HCT116 (cell line): ENCODE data around the gene TRPT1. TPM values are rescaled to one million over a fixed set of nuclear protein-coding genes. Genes with fewer than 3 reads are reported as not detected.

ENCODE experiments used
- ATAC-seq: fragments of 200-7000 bp; cut with Tn5 transposase; 2 replicates; pipeline ENCODE4 v1.9.1; 2020; ENCODE audit warnings: mild to moderate bottlenecking, moderate library complexity
- BruUV-seq: library from RNA; stranded (reverse); fragments of 400-500 nt; replicated peaks from 2 replicates; lab custom pipeline; 2021; lab: Mats Ljungman, UMichigan
- CTCF ChIA-PET: fragments of 300-600 bp; sonication (Branson Sonifier 250); formaldehyde crosslinking; loops from one replicate; lab custom pipeline; 2021; ENCODE audit warnings: antibody characterized with exemption; lab: Charles Lee
- POLR2A ChIA-PET: fragments of 300-600, 350-600 bp; sonication (Branson Sonifier 250); formaldehyde crosslinking; loops from one replicate; lab custom pipeline; 2021; ENCODE audit warnings: antibody characterized with exemption; lab: Charles Lee
- RAD21 ChIA-PET, 2 experiments: fragments of 300-600 bp; sonication (Branson Sonifier 250); formaldehyde crosslinking; loops; one replicate each; lab custom pipeline; 2023; ENCODE audit warnings: low total read pairs in 2 of 2; ENCODE audit not compliant: uncharacterized antibody in 2 of 2, unreplicated experiment in 2 of 2, low non-redundant PET in 1 of 2; lab: Charles Lee
- DNase-seq: peaks from one replicate; pipeline ENCODE4 v3.0.0-alpha.2; 2010; ENCODE audit warnings: low read depth, low spot score
- H2AFZ ChIP-seq: fragments of 200-600 bp; shearing (Covaris generic), sonication (generic); 2 replicates; pipeline ENCODE4 v1.6.1; 2017; ENCODE audit warnings: low read depth, mixed run types, mixed read lengths, antibody characterized with exemption, low read length; ENCODE audit not compliant: poor library complexity, severe bottlenecking
- H3K27ac ChIP-seq: 2 replicates; pipeline ENCODE4 v1.5.1; 2012; ENCODE audit warnings: low read depth, low read length
- H3K27me3 ChIP-seq: fragments of 200-600 bp; sonication (generic); 2 replicates; pipeline ENCODE4 v1.6.1; 2016; ENCODE audit warnings: mixed run types, low read length, mixed read lengths; ENCODE audit not compliant: insufficient read depth
- H3K36me3 ChIP-seq, 2 experiments: fragments of 200-500 bp in 1 of 2; fragments of 200-600 bp in 1 of 2; sonication (Bioruptor generic) in 1 of 2; sonication (generic) in 1 of 2; 2 replicates each; pipeline versions ENCODE4 v1.5.1 to v1.6.1; 2014 to 2016; ENCODE audit warnings: low read length in 2 of 2, inconsistent platforms in 1 of 2, mixed read lengths in 1 of 2, mixed run types in 1 of 2; ENCODE audit not compliant: insufficient read depth in 2 of 2, control insufficient read depth in 1 of 2
- H3K4me1 ChIP-seq, 2 experiments: fragments of 200-600 bp in 1 of 2; sonication (generic) in 1 of 2; 2 replicates each; pipeline versions ENCODE4 v1.5.1 to v1.6.1; 2012 to 2017; ENCODE audit warnings: low read length in 2 of 2, inconsistent platforms in 1 of 2, mild to moderate bottlenecking in 1 of 2, mixed read lengths in 1 of 2, mixed run types in 1 of 2, moderate library complexity in 1 of 2; ENCODE audit not compliant: insufficient read depth in 2 of 2, control insufficient read depth in 1 of 2
- H3K4me2 ChIP-seq: fragments of 200-600 bp; sonication (generic); 2 replicates; pipeline ENCODE4 v1.6.1; 2017; ENCODE audit warnings: mixed run types, low read length, mixed read lengths
- H3K4me3 ChIP-seq, 2 experiments: fragments of 200-600 bp in 1 of 2; sonication (generic) in 1 of 2; replicated peaks in 1 of 2; 2 replicates each; pipeline ENCODE4 v1.5.1; 2011 to 2016; ENCODE audit warnings: low read length in 2 of 2, control low read depth in 1 of 2, low read depth in 1 of 2, mild to moderate bottlenecking in 1 of 2, mixed read lengths in 1 of 2, mixed run types in 1 of 2
- H3K79me2 ChIP-seq: fragments of 200-600 bp; sonication (generic); 2 replicates; pipeline ENCODE4 v1.6.1; 2017; ENCODE audit warnings: mild to moderate bottlenecking, mixed run types, low read length, moderate library complexity, mixed read lengths; ENCODE audit not compliant: insufficient read depth
- H3K9ac ChIP-seq: fragments of 200-600 bp; sonication (generic); 2 replicates; pipeline ENCODE4 v1.6.1; 2016; ENCODE audit warnings: low read length, mixed read lengths
- H3K9me2 ChIP-seq: fragments of 200-600 bp; sonication (generic), shearing (Covaris generic); 2 replicates; pipeline ENCODE4 v1.6.1; 2017; ENCODE audit warnings: mixed run types, mild to moderate bottlenecking, moderate library complexity; ENCODE audit not compliant: insufficient read depth
- H3K9me3 ChIP-seq, 2 experiments: fragments of 200-500 bp in 1 of 2; fragments of 200-600 bp in 1 of 2; sonication (Bioruptor generic) in 1 of 2; sonication (generic) in 1 of 2; 2 replicates each; pipeline ENCODE4 v1.6.1; 2014 to 2017; ENCODE audit warnings: low read length in 2 of 2, mixed read lengths in 2 of 2, inconsistent platforms in 1 of 2, low read depth in 1 of 2, mild to moderate bottlenecking in 1 of 2, mixed run types in 1 of 2, moderate library complexity in 1 of 2; ENCODE audit not compliant: control insufficient read depth in 1 of 2, insufficient read depth in 1 of 2
- H4K20me1 ChIP-seq: fragments of 200-600 bp; sonication (generic), shearing (Covaris generic); 2 replicates; pipeline ENCODE4 v1.6.1; 2017; ENCODE audit warnings: mixed run types, mild to moderate bottlenecking, moderate library complexity; ENCODE audit not compliant: insufficient read depth
- CEBPB ChIP-seq: IDR thresholded peaks from 2 replicates; pipeline ENCODE4 v1.6.1; 2012; ENCODE audit warnings: low read depth
- CTCF ChIP-seq, 3 experiments: fragments of 200-600 bp in 1 of 3; sonication (generic) in 1 of 3; IDR thresholded peaks in 2 of 3; conservative IDR thresholded peaks in 1 of 3; 2 replicates each; pipeline ENCODE4 v1.5.1; 2012 to 2017; ENCODE audit warnings: low read depth in 2 of 3, low read length in 2 of 3, antibody characterized with exemption in 1 of 3, borderline replicate concordance in 1 of 3, control low read depth in 1 of 3, mild to moderate bottlenecking in 1 of 3, mixed read lengths in 1 of 3, mixed run types in 1 of 3, moderate library complexity in 1 of 3; ENCODE audit not compliant: insufficient read depth in 1 of 3
- ELF1 ChIP-seq: IDR thresholded peaks from 2 replicates; pipeline ENCODE4 v1.6.1; 2012; ENCODE audit warnings: low read depth, borderline replicate concordance
- JUND ChIP-seq: IDR thresholded peaks from 2 replicates; pipeline ENCODE4 v1.6.1; 2012
- POLR2AphosphoS5 ChIP-seq: IDR thresholded peaks from 2 replicates; pipeline ENCODE4 v1.6.1; 2011; ENCODE audit warnings: mild to moderate bottlenecking, low read depth, low read length, moderate library complexity
- SIN3A ChIP-seq: IDR thresholded peaks from 2 replicates; pipeline ENCODE4 v1.6.1; 2012; ENCODE audit warnings: low read depth
- SP1 ChIP-seq: IDR thresholded peaks from 2 replicates; pipeline ENCODE4 v1.6.1; 2012; ENCODE audit warnings: low read depth
- SRF ChIP-seq: IDR thresholded peaks from 2 replicates; pipeline ENCODE4 v1.6.1; 2012; ENCODE audit warnings: low read depth
- TCF7L2 ChIP-seq: IDR thresholded peaks from 2 replicates; pipeline ENCODE4 v1.7.0; 2011; ENCODE audit warnings: borderline replicate concordance, inconsistent platforms; ENCODE audit not compliant: insufficient read depth, insufficient read length; ENCODE audit errors: extremely low read depth
- ZFX ChIP-seq: fragments of 450-650 bp; IDR thresholded peaks from 2 replicates; pipeline ENCODE4 v1.6.1; 2017
- intact Hi-C: fragments of 100-400 bp; cut with micrococcal nuclease; formaldehyde crosslinking; loops from 2 replicates; pipeline ENCODE4 v1.10.0; 2022
- total RNA-seq: library from RNA; stranded (reverse); gene quantifications from one replicate; pipeline ENCODE4 v1.2.1, GENCODE V29; 2021; ENCODE audit not compliant: unreplicated experiment
- TF ChIP-seq, protein P1 (sequence below): IDR thresholded peaks from 2 replicates; pipeline ENCODE4 v1.6.1; 2012

TRPT1 gene
- total RNA-seq, 1 experiment from 2014 or later = 43.2 TPM

GRCh38 chr11:64249038-64249437, 23.1 kb upstream of the TRPT1 start:
- no peaks in the 10 kb centered on the region for H3K27me3 ChIP-seq
- no peak for TF ChIP-seq SRF
- no peak for TF ChIP-seq CTCF (IDR thresholded peaks at IDR 0.05 in 2 of 3, conservative IDR thresholded peaks at IDR 0.05 in 1 of 3; ENCODE audit: borderline replicate concordance in 1 of 3, insufficient read depth in 1 of 3, low read depth in 2 of 3, low read length in 2 of 3)
- no peak for TF ChIP-seq CEBPB
- TF ChIP-seq TCF7L2 = no peak
- no peak for TF ChIP-seq POLR2AphosphoS5
- TF ChIP-seq SIN3A = no peak
- TF ChIP-seq, protein P1, sequence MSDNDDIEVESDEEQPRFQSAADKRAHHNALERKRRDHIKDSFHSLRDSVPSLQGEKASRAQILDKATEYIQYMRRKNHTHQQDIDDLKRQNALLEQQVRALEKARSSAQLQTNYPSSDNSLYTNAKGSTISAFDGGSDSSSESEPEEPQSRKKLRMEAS = no peak
- TF ChIP-seq ZFX = no peak
- TF ChIP-seq JUND = no peak
- no peak for TF ChIP-seq SP1
- TF ChIP-seq ELF1 = no peak
- TF ChIP-seq, all 23 proteins: peak for 0
- Histone ChIP-seq H3K79me2 (peaks cover 50% of the 10 kb centered on the region), H2AFZ (no peak overlapping the region), H3K4me2 (no peak overlapping the region), H4K20me1 (no peaks in the 10 kb centered on the region), H3K9me2 (no peaks in the 10 kb centered on the region), H3K36me3 (peaks cover 0 to 2% of the 10 kb centered on the region in 2 experiments; a peak in 1 of 4 replicates), H3K4me3 (no peak overlapping the region), H3K4me1 (peaks cover 29 to 73% of the 10 kb centered on the region in 2 experiments), H3K9me3 (no peaks in the 10 kb centered on the region), H3K27ac (peak overlapping the region; percentile 94; the same call in 1 of the 2 replicates), H3K9ac (no peak overlapping the region)
- CTCF ChIA-PET = interaction anchor here (1.1 to 1.9 kb wide), 2 partner anchors 9 to 107 kb away, joined by 3 to 4 read pairs; no protein-coding TSS in a partner anchor
- POLR2A ChIA-PET = interaction anchor here (1.4 to 1.6 kb wide), 3 partner anchors 8 to 69 kb away, joined by 3 to 6 read pairs (median 4); partner anchors contain the start of genes FKBP2 and PRDX5
- ATAC-seq = no peak
- RAD21 ChIA-PET = no interaction called here
- DNase-seq = no peak
- no TSS peak for BruUV-seq
- intact Hi-C loops = no loop called here
